NCI-H748 (cell line): ENCODE results near the gene KIF26B.

Source experiments
- DNase-seq: peaks from one replicate; lab custom pipeline; 2025; ENCODE audit not compliant: unreplicated experiment; lab: John Stamatoyannopoulos, UW

The KIF26B gene

GRCh38 chr1:245270972-245271371 is 116.2 kb downstream of the KIF26B start:
- DNase-seq = no peak

GRCh38 chr1:245272676-245273075 is 117.9 kb downstream of the KIF26B start:
- DNase-seq = no peak

- DNase-seq = no peak
Observed at GRCh38 chr1:245276445-245276844, 121.7 kb downstream of the KIF26B start.

- peak; percentile 34 for DNase-seq
Observed at GRCh38 chr1:245277276-245277675, 122.5 kb downstream of the KIF26B start.

- no peak for DNase-seq
Observed at GRCh38 chr1:245278846-245279245, 124.1 kb downstream of the KIF26B start.

GRCh38 chr1:245279346-245279745 is 124.6 kb downstream of the KIF26B start:
- no peak for DNase-seq

GRCh38 chr1:245283001-245283400 is 128.2 kb downstream of the KIF26B start:
- DNase-seq = no peak

GRCh38 chr1:245285168-245285567 is 130.4 kb downstream of the KIF26B start:
- DNase-seq = no peak

GRCh38 chr1:245288796-245289195 is 134.0 kb downstream of the KIF26B start:
- DNase-seq = no peak

GRCh38 chr1:245290836-245291235 is 136.1 kb downstream of the KIF26B start:
- no peak for DNase-seq

- no peak for DNase-seq
Observed at GRCh38 chr1:245291351-245291750, 136.6 kb downstream of the KIF26B start.

GRCh38 chr1:245292141-245292540 is 137.4 kb downstream of the KIF26B start:
- no peak for DNase-seq

- no peak for DNase-seq
Observed at GRCh38 chr1:245292553-245292952, 137.8 kb downstream of the KIF26B start.

- DNase-seq = no peak
Observed at GRCh38 chr1:245294020-245294419, 139.2 kb downstream of the KIF26B start.

GRCh38 chr1:245298781-245299180 is 144.0 kb downstream of the KIF26B start:
- no peak for DNase-seq

- no peak for DNase-seq
Observed at GRCh38 chr1:245301162-245301580, 146.4 kb downstream of the KIF26B start.

GRCh38 chr1:245301921-245302320 is 147.1 kb downstream of the KIF26B start:
- no peak for DNase-seq

- DNase-seq = no peak
Observed at GRCh38 chr1:245304698-245305097, 149.9 kb downstream of the KIF26B start.

GRCh38 chr1:245306020-245306419 is 151.2 kb downstream of the KIF26B start:
- DNase-seq = no peak

GRCh38 chr1:245306628-245307410 is 152.0 kb downstream of the KIF26B start:
- peak; percentile 14 for DNase-seq

- DNase-seq = peak; percentile 16
Observed at GRCh38 chr1:245310571-245311531, 156.1 kb downstream of the KIF26B start.
